ENCODE results near the gene TMEM51. TPM values are rescaled to one million over a fixed set of nuclear protein-coding genes. Genes with fewer than 3 reads are reported as not detected.

Gene TMEM51
- total and polyA plus RNA-seq, 9 donors: 9.4 to 38.5 (median 23.0) TPM

DNA sequence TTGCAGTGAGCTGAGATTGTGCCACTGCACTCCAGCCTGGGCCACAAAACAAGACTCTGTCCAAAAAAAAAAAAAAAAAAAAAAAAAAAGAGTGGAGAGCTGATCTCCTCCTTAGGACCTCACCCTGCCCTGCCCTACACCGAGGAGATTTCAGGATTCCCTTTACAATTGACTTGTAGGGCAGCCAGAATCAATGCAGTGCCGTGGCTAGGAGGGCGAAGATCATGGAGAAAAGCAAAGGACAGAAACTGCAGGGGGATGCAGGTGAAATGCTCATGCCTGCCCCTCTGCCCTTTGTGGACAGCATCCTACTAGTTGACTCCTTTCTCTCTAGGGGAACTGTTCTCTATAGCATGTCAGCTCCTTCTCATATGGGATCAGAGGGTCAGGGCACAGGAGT lies 103.0 kb downstream of the TMEM51 start:
- Histone ChIP-seq H3K9me3 (no peaks in the 10 kb centered on the region), H3K4me3 (no peak overlapping the region), H3K27ac (no peak overlapping the region), H3K36me3 (no peaks in the 10 kb centered on the region), H3K27me3 (no peaks in the 10 kb centered on the region), H3K4me1 (ENCODE audit: insufficient read depth) (peaks cover 15% of the 10 kb centered on the region)
- TF ChIP-seq POLR2A (IDR thresholded peaks at IDR 0.05): no peak
- TF ChIP-seq EP300 (IDR thresholded peaks at IDR 0.05): no peak
- TF ChIP-seq CTCF (IDR thresholded peaks at IDR 0.05): no peak
- 83 to 88% (median 88%) methylated on average over 3 of the region's 3 CpGs for WGBS, 3 donors
- no peak for DNase-seq
- intact Hi-C loops (cut with DNase I): no loop called here

GRCh38 chr1:15257309-15257708 lies 103.8 kb downstream of the TMEM51 start:
- no peaks in the 10 kb centered on the region for H3K9me3 ChIP-seq
- no peaks in the 10 kb centered on the region for H3K36me3 ChIP-seq
- no peak for DNase-seq
- no peak overlapping the region for H3K4me3 ChIP-seq
- peaks cover 15% of the 10 kb centered on the region for H3K4me1 ChIP-seq (ENCODE audit: insufficient read depth)
- TF ChIP-seq POLR2A (IDR thresholded peaks at IDR 0.05) (no peak), CTCF (IDR thresholded peaks at IDR 0.05) (no peak), EP300 (IDR thresholded peaks at IDR 0.05) (no peak)
- H3K27ac ChIP-seq: no peak overlapping the region
- 83 to 96% (median 94%) methylated on average over 14 of the region's 14 CpGs for WGBS, 3 donors
- intact Hi-C loops (cut with DNase I): no loop called here
- H3K27me3 ChIP-seq: no peaks in the 10 kb centered on the region

GRCh38 chr1:15258833-15259621 lies 105.5 kb downstream of the TMEM51 start:
- Histone ChIP-seq H3K9me3 (no peaks in the 10 kb centered on the region), H3K4me1 (ENCODE audit: insufficient read depth) (peaks cover 15% of the 10 kb centered on the region), H3K4me3 (no peak overlapping the region), H3K36me3 (no peaks in the 10 kb centered on the region), H3K27ac (no peak overlapping the region), H3K27me3 (no peaks in the 10 kb centered on the region)
- TF ChIP-seq POLR2A (IDR thresholded peaks at IDR 0.05) (no peak), CTCF (IDR thresholded peaks at IDR 0.05) (no peak), EP300 (IDR thresholded peaks at IDR 0.05) (no peak)
- DNase-seq: peak in 1 of 5 donors; percentile 5
- intact Hi-C loops (cut with DNase I): no loop called here
- WGBS, 3 donors: 75 to 78% (median 77%) methylated on average over 13 of the region's 13 CpGs

DNA sequence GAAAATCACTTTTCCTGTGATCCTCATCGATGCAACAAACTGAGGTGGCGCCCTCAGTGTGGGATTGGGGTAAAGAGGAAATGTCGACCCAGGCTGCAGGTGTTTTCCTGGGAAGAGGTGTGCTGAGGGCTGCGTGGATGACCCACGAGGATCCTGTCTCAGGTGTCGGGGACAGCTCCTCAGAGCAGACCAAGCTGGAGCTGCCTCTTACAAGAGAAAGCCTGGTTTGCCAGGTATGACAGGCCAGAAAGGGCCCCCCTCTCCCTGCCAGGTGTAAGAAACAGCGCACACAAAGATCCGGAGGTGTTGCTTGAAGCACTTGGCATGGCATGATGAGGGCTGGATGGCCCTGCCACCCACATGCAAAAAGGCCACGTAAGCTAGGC lies 106.1 kb downstream of the TMEM51 start:
- H3K27ac ChIP-seq: no peak overlapping the region
- peak in 1 of 5 donors; percentile 15 for DNase-seq
- intact Hi-C loops (cut with DNase I): loop anchor here in 1 of 4 donors (5.0 kb wide), 1 partner anchor 102 kb away; no protein-coding TSS in a partner anchor

More for the DNA sequence above, 106.1 kb downstream of the TMEM51 start:
- no peaks in the 10 kb centered on the region for H3K36me3 ChIP-seq
- no peaks in the 10 kb centered on the region for H3K27me3 ChIP-seq
- no peaks in the 10 kb centered on the region for H3K9me3 ChIP-seq
- peaks cover 15% of the 10 kb centered on the region for H3K4me1 ChIP-seq (ENCODE audit: insufficient read depth)
- WGBS, 3 donors: 87 to 89% (median 87%) methylated on average over 9 of the region's 9 CpGs
- H3K4me3 ChIP-seq: no peak overlapping the region
- TF ChIP-seq POLR2A (IDR thresholded peaks at IDR 0.05) (no peak), EP300 (IDR thresholded peaks at IDR 0.05) (no peak), CTCF (IDR thresholded peaks at IDR 0.05) (no peak)
